Measurements from ENCODE around the gene ENTPD2. TPM values are rescaled to one million over a fixed set of nuclear protein-coding genes. Genes with fewer than 3 reads are reported as not detected.

Gene ENTPD2
- total RNA-seq, 4 donors from 2014 or later = 0.22 to 0.55 TPM; not detected in 2

DNA sequence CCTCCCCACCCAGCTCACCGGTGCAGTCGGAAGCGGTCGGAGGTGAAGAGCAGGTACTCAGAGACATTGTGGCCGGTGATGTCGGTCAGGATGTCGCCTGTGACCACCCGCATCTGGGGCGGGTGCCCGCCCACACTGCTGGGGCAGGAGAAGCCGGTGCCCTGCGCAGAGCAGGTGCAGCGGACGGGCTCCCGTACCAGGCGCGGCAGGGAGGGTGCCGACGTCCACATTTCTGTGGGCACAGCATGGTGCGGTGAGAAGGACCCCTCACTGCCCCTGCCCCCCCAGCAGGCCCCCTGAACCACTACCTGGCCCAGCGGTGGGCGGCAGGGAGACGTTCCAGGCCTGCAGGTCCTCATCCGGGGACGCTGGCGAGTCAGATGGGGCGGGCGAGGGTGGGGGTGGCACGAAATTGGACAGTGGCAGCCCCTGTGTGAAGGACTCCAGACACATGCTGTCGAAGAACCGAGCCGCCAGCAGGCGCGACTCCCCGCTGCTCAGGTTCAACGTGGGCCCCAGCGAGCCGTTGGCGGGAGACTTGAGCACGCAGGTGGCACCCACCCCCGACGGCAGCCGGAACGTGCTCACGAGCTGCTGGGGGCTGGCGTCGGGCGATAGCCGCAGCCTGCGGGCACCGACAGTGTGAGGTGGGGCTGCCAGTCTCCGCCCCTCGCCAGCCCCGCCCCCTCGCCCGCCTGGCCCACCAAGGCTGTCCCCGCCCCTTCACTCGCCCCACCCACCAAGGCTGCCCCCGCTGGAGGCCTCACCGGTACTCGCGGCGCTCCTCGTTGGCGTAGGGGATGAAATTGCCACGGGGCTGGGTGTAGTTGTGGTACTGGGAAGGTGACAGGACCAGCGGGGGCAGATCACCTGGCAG lies 40.9 kb downstream of the ENTPD2 start:
- Histone ChIP-seq H3K4me1 (no peaks in the 10 kb centered on the region), H3K27ac (no peak overlapping the region), H3K9me3 (no peaks in the 10 kb centered on the region), H3K27me3 (no peaks in the 10 kb centered on the region), H3K36me3 (peaks cover 0 to 62% of the 10 kb centered on the region in 2 donors), H3K4me3 (no peak overlapping the region)
- ATAC-seq (no peak), DNase-seq (no peak)
- TF ChIP-seq POLR2A (IDR thresholded peaks at IDR 0.05) = no peak
- TF ChIP-seq, protein P1, sequence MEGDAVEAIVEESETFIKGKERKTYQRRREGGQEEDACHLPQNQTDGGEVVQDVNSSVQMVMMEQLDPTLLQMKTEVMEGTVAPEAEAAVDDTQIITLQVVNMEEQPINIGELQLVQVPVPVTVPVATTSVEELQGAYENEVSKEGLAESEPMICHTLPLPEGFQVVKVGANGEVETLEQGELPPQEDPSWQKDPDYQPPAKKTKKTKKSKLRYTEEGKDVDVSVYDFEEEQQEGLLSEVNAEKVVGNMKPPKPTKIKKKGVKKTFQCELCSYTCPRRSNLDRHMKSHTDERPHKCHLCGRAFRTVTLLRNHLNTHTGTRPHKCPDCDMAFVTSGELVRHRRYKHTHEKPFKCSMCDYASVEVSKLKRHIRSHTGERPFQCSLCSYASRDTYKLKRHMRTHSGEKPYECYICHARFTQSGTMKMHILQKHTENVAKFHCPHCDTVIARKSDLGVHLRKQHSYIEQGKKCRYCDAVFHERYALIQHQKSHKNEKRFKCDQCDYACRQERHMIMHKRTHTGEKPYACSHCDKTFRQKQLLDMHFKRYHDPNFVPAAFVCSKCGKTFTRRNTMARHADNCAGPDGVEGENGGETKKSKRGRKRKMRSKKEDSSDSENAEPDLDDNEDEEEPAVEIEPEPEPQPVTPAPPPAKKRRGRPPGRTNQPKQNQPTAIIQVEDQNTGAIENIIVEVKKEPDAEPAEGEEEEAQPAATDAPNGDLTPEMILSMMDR (IDR thresholded peaks at IDR 0.05 in 4 of 5, conservative IDR thresholded peaks at IDR 0.05 in 1 of 5) = no peak
- in situ Hi-C loops (cut with MboI; ENCODE audit: low sequenced_read_pairs in 4 of 4) = no loop called here
- intact Hi-C loops (cut with DNase I; ENCODE audit: low total_unique reads) = no loop called here

DNA sequence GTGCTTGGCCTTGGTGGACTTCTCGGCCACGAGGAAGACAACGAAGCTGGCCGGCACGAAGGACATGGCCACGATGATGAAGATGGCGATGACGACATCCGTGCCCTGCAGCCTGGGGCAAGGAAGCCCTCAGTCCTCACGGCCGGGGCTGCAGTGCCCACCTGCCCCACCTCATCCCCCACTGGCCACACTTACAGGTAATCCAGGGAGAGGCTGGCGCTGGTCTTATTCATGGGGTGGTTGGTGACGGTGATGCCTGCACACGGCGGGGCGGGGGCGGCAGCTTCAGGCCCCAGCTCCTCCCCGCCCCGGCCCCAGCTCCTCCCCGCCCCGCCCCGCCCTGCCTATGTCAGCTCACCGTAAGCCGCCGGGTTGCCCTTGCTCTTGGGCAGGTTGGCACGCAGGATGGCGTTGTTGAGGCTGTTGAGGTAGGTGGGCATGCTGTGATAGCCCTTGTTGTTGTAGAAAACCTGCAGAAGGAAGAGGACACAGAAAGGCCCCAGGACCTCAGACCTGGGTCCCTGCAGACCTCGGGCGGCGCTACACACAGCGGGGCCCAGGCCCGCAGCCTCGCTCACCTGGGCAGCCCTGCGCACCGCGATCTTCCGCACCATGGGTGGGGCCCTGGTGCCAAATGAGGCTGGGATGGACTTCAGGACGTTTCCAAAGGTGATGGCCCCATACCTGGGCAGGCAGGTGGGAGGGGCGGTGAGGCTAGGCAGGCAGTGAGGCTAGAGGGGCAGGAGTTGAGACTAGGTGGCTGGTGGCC lies 41.8 kb downstream of the ENTPD2 start:
- in situ Hi-C loops (cut with MboI; ENCODE audit: low sequenced_read_pairs in 4 of 4) = no loop called here
- H3K9me3 ChIP-seq = no peaks in the 10 kb centered on the region
- ATAC-seq = no peak
- no peak overlapping the region for H3K4me3 ChIP-seq
- H3K4me1 ChIP-seq = no peaks in the 10 kb centered on the region
- TF ChIP-seq, protein P1 (IDR thresholded peaks at IDR 0.05 in 4 of 5, conservative IDR thresholded peaks at IDR 0.05 in 1 of 5) = no peak
- TF ChIP-seq POLR2A (IDR thresholded peaks at IDR 0.05) = no peak
- DNase-seq = no peak
- H3K36me3 ChIP-seq = peaks cover 0 to 57% of the 10 kb centered on the region in 2 donors
- intact Hi-C loops (cut with DNase I; ENCODE audit: low total_unique reads) = no loop called here
- H3K27me3 ChIP-seq = no peaks in the 10 kb centered on the region
- H3K27ac ChIP-seq = no peak overlapping the region

DNA sequence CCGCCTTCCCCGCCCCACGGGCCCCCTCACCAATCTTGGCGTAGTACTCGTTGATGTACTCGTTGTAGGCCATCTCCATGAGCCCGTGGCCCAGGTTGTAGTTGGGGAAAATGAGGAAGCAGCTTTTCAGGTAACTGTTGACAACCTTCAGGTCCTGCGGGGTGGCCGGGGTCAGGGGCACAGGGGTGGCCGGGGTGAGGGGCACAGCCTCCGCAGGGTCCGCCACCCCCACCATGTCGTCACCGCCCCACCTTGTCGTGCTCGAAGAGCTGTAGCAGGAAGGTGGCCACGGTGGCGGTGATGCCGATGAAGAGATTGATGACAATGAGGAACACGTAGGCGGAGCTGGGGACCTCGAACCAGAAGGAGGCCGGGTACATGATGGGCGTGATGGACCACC lies 42.7 kb downstream of the ENTPD2 start:
- Histone ChIP-seq H3K27me3 (no peaks in the 10 kb centered on the region), H3K27ac (no peak overlapping the region), H3K4me3 (no peak overlapping the region), H3K36me3 (peaks cover 0 to 49% of the 10 kb centered on the region in 2 donors), H3K4me1 (no peaks in the 10 kb centered on the region), H3K9me3 (no peaks in the 10 kb centered on the region)
- intact Hi-C loops (cut with DNase I; ENCODE audit: low total_unique reads) = no loop called here
- in situ Hi-C loops (cut with MboI; ENCODE audit: low sequenced_read_pairs in 4 of 4) = no loop called here
- DNase-seq (no peak), ATAC-seq (no peak)
- TF ChIP-seq, protein P1 (IDR thresholded peaks at IDR 0.05 in 4 of 5, conservative IDR thresholded peaks at IDR 0.05 in 1 of 5) = no peak
- no peak for TF ChIP-seq POLR2A (IDR thresholded peaks at IDR 0.05)

DNA sequence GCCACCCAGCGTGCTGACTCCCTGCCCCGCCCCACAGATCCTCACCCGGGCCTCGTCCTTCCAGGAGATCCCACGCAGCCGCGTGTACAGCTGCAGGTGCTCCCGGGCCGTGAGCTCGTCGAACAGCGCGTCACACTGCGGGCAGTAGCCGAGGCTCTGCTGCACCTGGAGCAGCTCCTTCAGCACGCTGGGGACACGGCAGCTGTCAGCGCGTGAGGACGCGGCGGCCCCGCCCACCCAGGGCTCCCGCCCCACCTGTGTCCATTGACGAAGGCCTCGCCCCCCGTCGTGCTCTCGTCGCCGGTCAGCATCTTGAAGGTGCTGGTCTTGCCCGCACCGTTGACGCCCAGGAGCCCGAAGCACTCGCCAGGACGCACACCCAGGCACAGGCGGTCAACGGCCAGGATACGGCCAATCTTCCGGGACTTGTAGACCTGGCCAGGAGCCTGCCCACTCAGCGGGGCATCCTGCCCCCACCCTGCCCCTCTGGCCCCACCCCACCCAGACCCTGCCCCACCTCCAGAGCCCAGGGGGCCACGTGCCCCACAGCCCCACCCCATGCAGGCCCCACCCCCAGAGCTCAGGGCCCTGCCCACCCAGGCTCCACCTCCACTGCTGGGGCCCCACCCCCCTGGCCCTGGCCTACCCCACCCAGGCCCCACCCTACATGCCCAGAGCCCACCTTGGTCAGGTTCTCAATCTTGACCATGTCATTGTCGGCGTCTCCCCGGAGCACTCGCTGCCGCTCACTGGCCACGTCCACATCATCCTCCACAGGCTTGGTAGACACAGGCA lies 43.7 kb downstream of the ENTPD2 start:
- H3K4me3 ChIP-seq = no peak overlapping the region
- no peak for DNase-seq
- H3K27me3 ChIP-seq = no peaks in the 10 kb centered on the region
- H3K36me3 ChIP-seq = peaks cover 0 to 39% of the 10 kb centered on the region in 2 donors
- in situ Hi-C loops (cut with MboI; ENCODE audit: low sequenced_read_pairs in 4 of 4) (no loop called here), intact Hi-C loops (cut with DNase I; ENCODE audit: low total_unique reads) (no loop called here)
- no peaks in the 10 kb centered on the region for H3K9me3 ChIP-seq
- ATAC-seq = no peak
- H3K4me1 ChIP-seq = no peaks in the 10 kb centered on the region
- TF ChIP-seq, protein P1 (IDR thresholded peaks at IDR 0.05 in 4 of 5, conservative IDR thresholded peaks at IDR 0.05 in 1 of 5) = no peak
- no peak for TF ChIP-seq POLR2A (IDR thresholded peaks at IDR 0.05)
- no peak overlapping the region for H3K27ac ChIP-seq
